Subcutaneous adipose tissue (tissue), 4 donors: Measurements from ENCODE around the gene DEGS1. TPM values are rescaled to one million over a fixed set of nuclear protein-coding genes. Genes with fewer than 3 reads are reported as not detected.

Source experiments
- CTCF ChIP-seq: fragments of 450-650 bp; IDR thresholded peaks from one replicate; pipeline ENCODE4 v1.5.1; 2016; ENCODE audit warnings: low read depth, mild to moderate bottlenecking, control low read depth, antibody characterized with exemption, moderate library complexity
- total RNA-seq, 4 donors: library from RNA; depleted of rRNA; stranded (reverse); fragments of >200 nt; gene quantifications; one replicate each; pipeline ENCODE4 v1.1.0, GENCODE V29; 2016

DEGS1 gene
- total RNA-seq, 4 donors from 2014 or later, result 61.9 to 111 (median 83.3) TPM

DNA sequence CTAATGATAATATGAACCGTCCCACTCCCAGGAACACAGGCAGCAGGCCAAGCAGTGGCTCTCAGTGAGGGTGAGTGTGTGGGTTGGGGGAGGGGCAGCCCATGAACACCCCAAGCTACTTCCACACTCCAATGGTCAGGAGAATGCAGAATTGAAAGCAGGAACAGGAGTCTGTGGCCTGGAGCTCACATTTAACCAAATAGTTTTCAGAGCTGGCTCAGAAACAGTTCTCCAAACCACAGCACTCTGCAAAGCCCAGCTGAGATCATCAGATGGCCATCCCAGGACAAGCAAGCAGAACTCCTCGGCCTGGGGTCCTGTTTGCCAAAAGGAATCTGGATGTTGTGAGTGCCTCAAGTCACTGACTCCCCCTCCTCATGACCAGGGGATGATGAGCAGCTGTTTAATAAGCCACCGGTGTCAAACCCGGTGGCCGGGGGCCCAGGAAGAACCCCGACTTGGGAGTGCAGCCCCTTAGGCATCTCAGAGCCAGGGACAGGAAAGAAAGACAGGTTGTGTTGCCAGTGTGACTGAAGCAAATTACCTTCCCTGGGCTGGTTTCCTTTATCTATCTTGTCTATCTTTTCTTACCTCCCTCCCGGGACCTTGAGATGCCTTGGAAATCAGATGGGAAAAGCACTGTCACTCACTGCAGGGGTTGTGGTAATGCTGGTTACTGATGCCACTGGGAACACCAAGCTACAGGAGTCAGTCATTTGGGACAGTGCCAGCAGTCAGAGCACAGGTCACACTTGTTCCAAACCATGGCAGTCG, 20.4 kb downstream of the DEGS1 start:
- no peak for TF ChIP-seq CTCF

GRCh38 chr1:224205438-224205840, 22.4 kb downstream of the DEGS1 start:
- TF ChIP-seq CTCF, result no peak

GRCh38 chr1:224211206-224211962, 28.3 kb downstream of the DEGS1 start:
- TF ChIP-seq CTCF, result no peak

DNA sequence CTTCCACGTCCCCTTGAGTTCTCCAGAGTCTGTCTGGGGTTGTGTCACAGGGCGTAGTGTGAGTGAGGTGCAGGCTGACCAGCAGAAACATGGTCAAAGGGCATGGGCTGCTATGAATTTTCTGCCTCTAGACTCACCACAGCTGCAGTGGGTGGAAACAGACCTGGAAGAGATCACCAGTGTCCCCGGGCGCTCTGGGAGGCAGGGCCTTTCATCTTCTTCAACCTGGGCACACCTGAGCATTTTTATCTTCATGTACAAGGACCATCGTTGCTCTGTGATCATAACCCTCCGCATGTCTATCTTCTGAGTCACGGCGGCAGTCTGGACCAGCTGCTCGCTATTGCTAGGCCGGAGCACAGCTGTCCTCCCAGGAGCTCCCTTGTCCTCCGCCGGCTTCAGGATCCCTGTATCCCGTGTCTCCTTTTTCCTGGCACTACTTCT, 29.6 kb downstream of the DEGS1 start:
- no peak for TF ChIP-seq CTCF

DNA sequence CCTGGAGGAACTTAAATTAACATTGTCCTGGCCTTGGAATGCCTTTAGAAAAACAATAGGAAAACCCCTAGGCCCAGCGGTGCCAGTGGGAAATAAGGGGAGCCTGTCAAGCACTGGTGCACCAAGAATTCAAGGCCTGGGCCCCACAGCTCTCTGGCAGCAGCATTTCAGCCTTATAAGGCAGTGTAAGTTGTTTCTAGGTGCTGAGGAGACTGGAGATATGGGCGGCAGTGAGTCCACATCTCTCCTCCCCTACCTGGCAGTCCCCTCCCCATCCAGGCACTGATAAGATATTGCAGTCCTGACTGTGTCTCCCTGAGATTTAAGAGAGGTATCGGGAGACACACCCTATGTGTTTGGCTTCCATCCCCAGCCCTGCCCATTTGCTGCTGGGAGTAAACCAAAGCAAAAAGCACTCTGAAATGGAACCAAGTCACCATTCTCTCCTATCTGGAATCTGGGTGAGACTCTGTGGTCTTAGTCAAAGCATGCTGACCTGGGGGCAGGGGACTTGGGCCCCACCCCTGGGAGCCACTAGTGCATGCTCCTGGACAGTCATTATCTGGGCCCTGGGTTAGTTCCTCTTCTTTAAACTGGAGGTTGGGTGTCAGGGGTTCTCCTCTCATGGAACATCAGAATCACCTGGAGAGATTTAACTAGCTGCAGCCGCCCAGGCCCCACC, 30.5 kb downstream of the DEGS1 start:
- no peak for TF ChIP-seq CTCF

GRCh38 chr1:224216382-224216781, 33.3 kb downstream of the DEGS1 start:
- no peak for TF ChIP-seq CTCF
